HG03558 (cell line): ENCODE results near the gene ACTL8.

Source experiments
- ATAC-seq: cut with Tn5 transposase; IDR thresholded peaks from one replicate; pipeline ENCODE4 v1.9.1; 2021; ENCODE audit warnings: moderate number of reproducible peaks; ENCODE audit not compliant: unreplicated experiment; ENCODE audit errors: extremely low read depth

The ACTL8 gene

DNA sequence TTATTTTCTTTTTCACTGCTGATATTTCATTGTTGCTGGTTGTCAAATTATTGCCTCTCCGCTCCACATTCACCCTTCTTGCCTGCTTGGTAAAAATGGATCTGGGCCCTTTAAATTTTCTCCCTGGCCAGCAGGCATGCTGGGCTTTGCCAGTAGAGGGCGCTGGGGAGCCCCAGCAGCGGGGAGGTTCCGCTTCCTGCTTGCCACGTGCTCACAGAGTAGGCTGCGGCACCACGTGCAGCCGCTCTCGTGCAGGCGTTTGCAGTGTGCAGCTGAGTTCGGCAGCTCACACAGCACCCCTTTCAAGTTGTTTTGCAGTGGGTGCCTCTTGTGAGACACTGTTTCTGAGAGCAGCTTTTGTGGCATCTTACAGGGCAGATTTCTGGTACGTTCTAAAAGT lies at the start of gene ACTL8:
ACTL8 (plus strand) TSS at position 214 of the 400 bp plus-strand sequence. CDS start 67,676 bp downstream, outside the sequence.
- no peak for ATAC-seq

DNA sequence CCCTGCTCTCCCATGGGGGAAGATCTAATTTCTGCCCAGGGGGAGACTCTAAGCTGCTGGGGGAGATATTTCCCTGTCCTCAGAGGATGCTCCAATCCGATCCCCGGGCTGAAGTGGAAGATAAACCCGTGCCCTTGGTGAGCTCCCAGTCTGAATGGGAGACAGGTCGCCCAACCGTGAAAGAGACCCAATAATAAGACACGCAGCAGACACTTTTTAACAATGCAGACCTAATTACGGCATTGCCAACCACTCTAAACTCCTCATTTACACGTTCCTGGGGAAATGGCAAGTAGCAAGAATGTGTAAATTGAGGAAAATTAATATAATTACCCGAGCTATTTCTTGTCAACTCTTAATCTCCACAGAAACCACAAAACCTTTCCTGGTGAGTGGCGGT lies 48.7 kb upstream of the ACTL8 start:
- no peak for ATAC-seq

- no peak for ATAC-seq
Measured at GRCh38 chr1:17709981-17710380, 45.2 kb upstream of the ACTL8 start.

GRCh38 chr1:17710889-17711576 lies 44.1 kb upstream of the ACTL8 start:
- no peak for ATAC-seq

DNA sequence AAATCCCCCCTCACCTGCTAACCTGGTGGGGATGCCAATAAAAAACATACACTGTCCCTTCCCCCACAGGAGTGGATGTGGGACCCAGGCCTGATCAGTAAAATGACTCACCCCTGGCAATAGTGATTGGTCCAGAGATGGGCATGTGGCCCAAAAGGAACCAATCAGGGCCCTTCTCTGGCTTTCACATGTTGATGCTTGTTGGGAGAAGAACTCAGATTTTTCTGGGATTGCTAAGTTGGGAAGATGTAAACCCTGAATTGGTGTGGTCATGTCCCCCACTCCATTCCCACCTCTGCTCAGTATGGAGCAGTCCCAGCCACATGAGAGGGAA lies 43.6 kb upstream of the ACTL8 start:
- ATAC-seq = no peak

DNA sequence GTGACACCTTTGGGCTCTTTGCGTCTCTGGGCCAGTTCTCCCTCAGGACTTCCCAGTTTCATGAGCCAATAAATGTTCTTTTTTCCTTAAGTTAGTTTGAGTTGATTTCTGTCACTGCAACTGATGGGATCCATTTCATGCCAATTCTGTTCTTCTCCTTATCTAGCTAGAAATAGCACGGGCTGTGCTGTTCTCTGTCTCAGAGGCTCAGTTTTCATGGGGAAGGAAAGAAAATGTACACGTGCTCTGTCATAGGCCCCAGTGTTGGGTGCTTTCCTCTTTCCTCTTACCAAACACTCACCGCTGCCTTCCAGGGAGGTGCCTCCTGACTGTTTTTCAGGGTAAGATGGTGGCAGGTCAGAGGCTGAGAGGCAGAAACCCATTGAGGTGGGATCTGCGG lies 43.2 kb upstream of the ACTL8 start:
- no peak for ATAC-seq

DNA sequence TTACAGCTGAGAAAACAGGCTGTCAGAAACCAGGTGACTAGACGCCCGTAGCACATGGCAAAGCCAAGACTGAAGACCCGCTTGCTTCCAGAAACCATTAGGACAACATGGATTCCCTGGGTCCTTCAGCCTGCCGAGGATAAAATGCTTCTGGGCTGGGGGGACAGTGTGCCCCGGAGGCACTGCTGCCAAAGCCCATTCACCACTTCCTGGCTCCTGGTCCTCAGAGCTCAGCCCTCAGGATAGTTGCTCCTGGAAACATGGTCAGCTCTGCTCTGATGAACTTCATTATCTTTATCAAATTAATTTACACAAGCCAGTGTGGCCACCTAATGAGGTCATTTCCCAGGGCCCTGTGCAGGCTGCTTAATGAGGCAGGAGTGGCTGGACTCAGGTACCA lies 41.1 kb upstream of the ACTL8 start:
- ATAC-seq = no peak

- ATAC-seq = no peak
Measured at GRCh38 chr1:17717594-17718535, 37.3 kb upstream of the ACTL8 start.

DNA sequence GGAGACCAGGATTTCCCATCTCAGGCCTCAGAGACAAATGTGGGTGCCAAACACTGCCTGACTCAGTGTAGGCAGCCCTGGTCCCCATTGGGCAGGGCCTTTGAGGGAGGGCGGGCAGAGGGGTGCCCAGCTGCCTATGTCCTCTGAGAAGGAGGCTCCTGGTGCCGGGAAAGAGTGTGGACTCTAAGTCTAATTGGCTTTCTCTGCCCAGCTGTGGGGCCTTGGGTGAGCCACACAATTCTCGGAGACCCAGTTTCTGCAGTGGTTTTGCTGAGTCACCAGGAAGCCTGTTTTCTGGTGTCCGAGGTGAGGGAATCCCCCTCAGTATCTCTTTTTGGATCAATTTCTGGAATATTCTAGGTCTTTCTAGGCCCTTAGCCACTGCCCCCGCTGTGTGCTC lies 35.3 kb upstream of the ACTL8 start:
- no peak for ATAC-seq

GRCh38 chr1:17721444-17721843 lies 33.7 kb upstream of the ACTL8 start:
- ATAC-seq = no peak

DNA sequence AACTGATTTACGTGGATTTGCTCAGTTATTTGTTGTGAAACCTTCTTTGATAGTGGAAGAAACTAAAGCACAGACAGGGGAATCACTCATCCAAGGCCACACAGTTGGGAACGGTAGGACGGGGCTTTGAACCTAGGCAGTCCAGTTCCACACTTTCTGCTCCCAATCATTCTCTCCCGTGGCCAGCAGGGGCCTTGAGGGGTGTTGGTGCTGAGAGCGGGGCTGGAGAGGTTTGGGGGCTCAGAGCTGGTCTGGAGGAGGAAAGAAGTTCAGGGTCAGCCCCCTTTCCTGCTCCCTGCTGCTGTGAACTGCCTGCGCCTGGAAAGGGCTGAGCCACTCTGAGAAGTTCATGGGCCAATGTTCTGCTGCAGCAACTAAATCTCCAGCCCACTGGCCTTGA lies 31.4 kb upstream of the ACTL8 start:
- ATAC-seq = no peak

- ATAC-seq = no peak
Measured at GRCh38 chr1:17724150-17724549, 31.0 kb upstream of the ACTL8 start.

- no peak for ATAC-seq
Measured at GRCh38 chr1:17725084-17725719, 29.9 kb upstream of the ACTL8 start.

GRCh38 chr1:17725811-17726582 lies 29.1 kb upstream of the ACTL8 start:
- no peak for ATAC-seq

GRCh38 chr1:17728123-17728712 lies 26.9 kb upstream of the ACTL8 start:
- ATAC-seq = no peak

- no peak for ATAC-seq
Measured at GRCh38 chr1:17729248-17729647, 25.9 kb upstream of the ACTL8 start.

DNA sequence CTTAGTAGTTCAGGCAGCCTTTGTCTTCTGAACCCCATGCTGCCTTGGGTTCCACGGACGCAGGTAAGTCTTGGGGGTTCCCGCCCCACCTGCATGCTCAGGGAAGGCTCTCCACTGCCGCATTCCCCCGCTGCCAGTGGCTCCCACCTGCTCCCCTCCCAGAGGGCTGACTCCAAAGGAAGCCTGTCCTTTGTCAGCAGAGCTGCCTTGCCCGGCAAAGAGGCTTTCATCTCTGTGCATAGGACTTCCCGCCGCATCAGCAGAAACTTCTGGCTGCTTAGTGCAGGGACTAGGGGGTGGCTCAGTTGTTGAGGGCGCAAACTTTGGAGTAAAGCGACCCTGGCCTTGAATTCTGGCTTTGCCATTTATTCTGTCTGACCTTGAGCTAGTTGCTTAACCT lies 25.2 kb upstream of the ACTL8 start:
- ATAC-seq = no peak

GRCh38 chr1:17731460-17731859 lies 23.7 kb upstream of the ACTL8 start:
- ATAC-seq = no peak

- no peak for ATAC-seq
Measured at GRCh38 chr1:17732475-17732874, 22.7 kb upstream of the ACTL8 start.

DNA sequence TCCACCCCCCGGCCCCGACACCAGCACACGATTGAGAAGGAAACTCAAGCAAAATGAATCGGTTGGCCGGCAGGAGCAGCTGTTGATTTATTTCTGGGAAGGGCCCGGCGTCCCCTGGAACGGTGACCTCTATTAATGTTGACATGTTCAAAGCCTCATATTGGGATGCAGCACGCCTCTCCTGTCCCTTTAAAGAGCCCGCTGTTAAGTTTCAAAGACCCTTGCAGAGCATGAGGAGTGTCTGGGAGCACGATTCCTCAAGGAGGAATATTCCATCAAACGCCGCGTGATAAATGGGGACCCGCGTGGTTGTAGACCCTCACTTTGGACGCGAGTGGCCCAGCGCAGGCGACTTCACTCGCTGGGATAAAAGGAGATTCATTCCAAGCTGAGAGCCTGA lies 21.5 kb upstream of the ACTL8 start:
- no peak for ATAC-seq
